Activated T-cell treated with anti-CD3 and anti-CD28 coated beads, Interleukin-2, amount 50 U/mL, for 72 hours (primary cell): ENCODE data around the gene UBR2. TPM values are rescaled to one million over a fixed set of nuclear protein-coding genes. Genes with fewer than 3 reads are reported as not detected.

Experiments
- ATAC-seq, 2 donors: fragments of 150-1000 bp; cut with Tn5 transposase; replicated peaks in 1 of 2; 2 replicates each; pipeline ENCODE4 v1.10.0; 2021; ENCODE audit warnings: moderate library complexity in 2 of 2, mild to moderate bottlenecking in 1 of 2
- DNase-seq, 2 donors: peaks; one replicate each; pipeline ENCODE4 v3.0.0; 2021 to 2022; ENCODE audit warnings: mixed read lengths in 1 of 2
- H3K27ac Mint-ChIP-seq: one replicate; pipeline ENCODE4 v1.8.0; 2022; ENCODE audit warnings: mild to moderate bottlenecking, moderate library complexity, mixed read lengths
- H3K27me3 Mint-ChIP-seq: one replicate; pipeline ENCODE4 v1.8.0; 2022; ENCODE audit warnings: low read depth, mixed read lengths
- H3K36me3 Mint-ChIP-seq, 2 donors: one replicate each; pipeline ENCODE4 v1.8.0; 2022; ENCODE audit warnings: mixed read lengths in 2 of 2, mild to moderate bottlenecking in 1 of 2; ENCODE audit not compliant: insufficient read depth in 2 of 2
- H3K4me1 Mint-ChIP-seq: one replicate; pipeline ENCODE4 v1.8.0; 2022; ENCODE audit warnings: low read depth, mixed read lengths
- H3K4me3 Mint-ChIP-seq, 2 donors: one replicate each; pipeline ENCODE4 v1.8.0; 2022; ENCODE audit warnings: mild to moderate bottlenecking in 2 of 2, mixed read lengths in 2 of 2, moderate library complexity in 2 of 2
- H3K9me3 Mint-ChIP-seq, 2 donors: one replicate each; pipeline ENCODE4 v1.8.0; 2022; ENCODE audit warnings: mixed read lengths in 2 of 2
- total RNA-seq, 2 donors: library from RNA; stranded (reverse); gene quantifications; one replicate each; pipeline ENCODE4 v1.2.3, GENCODE V29; 2022

UBR2 gene
- total RNA-seq, 2 donors from 2014 or later = 33.9 to 36.9 TPM

DNA sequence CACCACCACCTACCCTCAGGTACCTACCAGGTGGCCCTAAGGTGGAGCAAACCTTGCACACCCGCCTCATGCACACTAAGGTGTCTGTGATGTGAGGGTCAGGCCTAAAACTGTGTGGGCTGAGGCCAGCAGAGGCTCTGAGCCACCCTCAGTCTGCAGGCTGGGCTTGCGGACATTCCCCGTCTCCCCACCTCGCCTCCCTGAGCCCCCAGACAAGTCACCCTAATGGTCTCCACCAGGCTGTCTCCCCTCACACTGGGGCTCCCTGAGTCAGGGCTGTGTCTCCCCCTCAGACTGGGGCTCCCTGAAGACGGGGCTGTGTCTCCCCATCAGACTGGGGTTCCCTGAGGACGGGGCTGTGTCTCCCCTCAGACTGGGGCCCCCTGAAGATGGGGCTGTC, 146.0 kb downstream of the UBR2 start:
- no peaks in the 10 kb centered on the region for H3K27me3 Mint-ChIP-seq
- peaks cover 0 to 6% of the 10 kb centered on the region in 2 donors for H3K36me3 Mint-ChIP-seq
- DNase-seq = no peak
- H3K4me1 Mint-ChIP-seq = peaks cover 6% of the 10 kb centered on the region
- H3K9me3 Mint-ChIP-seq = peaks cover 3 to 5% of the 10 kb centered on the region in 2 donors
- no peak for ATAC-seq
- no peak overlapping the region for H3K4me3 Mint-ChIP-seq
- H3K27ac Mint-ChIP-seq = no peak overlapping the region

DNA sequence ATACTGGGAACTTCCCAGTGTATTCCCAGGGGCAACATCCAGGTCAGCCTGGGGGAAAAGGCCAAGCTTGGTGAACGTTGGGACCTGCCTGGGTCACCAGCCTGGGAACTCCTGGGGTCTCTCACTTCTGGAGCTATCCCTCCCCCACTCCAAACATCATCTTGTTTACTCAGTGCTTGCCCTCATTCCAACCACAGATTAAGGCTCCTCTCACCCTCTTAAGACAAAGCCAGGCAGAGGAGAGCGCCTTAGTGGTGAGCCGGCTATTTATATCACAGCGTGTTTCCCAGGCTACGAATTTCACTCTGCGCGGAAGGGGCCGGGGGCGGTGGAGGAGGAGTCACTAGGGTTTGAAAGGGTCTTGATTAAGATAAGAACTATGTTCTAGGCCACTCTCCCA, 146.5 kb downstream of the UBR2 start:
- ATAC-seq (no peak), DNase-seq (no peak)
- Mint-ChIP-seq H3K9me3 (peaks cover 3 to 5% of the 10 kb centered on the region in 2 donors), H3K36me3 (peaks cover 0 to 6% of the 10 kb centered on the region in 2 donors), H3K4me1 (peaks cover 6% of the 10 kb centered on the region), H3K4me3 (no peak overlapping the region), H3K27me3 (no peaks in the 10 kb centered on the region), H3K27ac (no peak overlapping the region)

DNA sequence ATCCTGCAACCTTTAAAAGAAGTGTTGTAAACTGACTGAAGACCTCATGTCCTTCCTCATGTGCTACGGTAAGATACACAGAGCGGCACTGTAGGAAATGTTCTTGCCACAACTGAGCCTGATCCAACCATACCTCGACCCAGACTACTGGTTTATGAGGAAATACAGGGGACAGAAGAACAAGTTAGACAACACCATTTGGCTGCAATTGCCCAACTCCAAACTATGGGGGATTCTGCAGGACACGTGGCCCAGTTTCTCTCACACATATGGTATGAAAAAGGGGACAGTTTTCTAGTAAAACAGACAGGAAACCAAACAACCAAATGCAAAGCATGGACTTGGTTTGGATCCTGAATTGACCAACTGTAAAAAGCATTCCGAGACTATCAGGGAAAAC, 148.1 kb downstream of the UBR2 start:
- H3K27me3 Mint-ChIP-seq = no peaks in the 10 kb centered on the region
- ATAC-seq (no peak), DNase-seq (no peak)
- peaks cover 0 to 6% of the 10 kb centered on the region in 2 donors for H3K36me3 Mint-ChIP-seq
- H3K9me3 Mint-ChIP-seq = peaks cover 3 to 5% of the 10 kb centered on the region in 2 donors
- H3K4me3 Mint-ChIP-seq = no peak overlapping the region
- peaks cover 6% of the 10 kb centered on the region for H3K4me1 Mint-ChIP-seq
- no peak overlapping the region for H3K27ac Mint-ChIP-seq

DNA sequence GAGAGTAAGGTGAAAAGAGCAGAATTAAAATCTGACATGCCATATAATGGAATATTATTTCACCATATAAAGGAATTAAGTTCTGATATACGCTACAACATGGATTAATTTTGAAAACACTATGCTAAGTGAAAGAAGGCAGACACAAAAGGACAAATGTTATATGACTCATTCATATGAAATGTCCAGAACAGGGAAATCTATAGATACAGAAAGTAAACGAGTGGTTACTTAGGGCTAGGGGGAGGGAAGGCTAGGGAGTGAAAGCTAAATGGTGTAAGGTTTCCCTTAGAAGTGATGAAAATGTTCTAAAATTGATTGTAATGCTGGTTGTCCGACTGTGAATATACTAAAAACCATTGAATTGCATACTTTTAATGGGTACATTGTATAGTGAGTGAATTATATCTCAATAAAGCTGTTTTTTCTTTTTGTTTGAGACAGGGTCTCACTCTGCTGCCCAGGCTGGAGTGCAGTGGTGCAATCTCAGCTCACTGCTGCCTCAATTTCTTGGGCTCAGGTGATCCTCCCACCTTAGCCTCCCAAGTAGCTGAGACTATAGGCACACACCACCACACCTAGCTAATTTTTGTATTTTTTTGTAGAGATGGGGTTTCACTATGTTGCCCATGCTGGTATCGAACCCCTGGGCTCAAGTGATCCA, 150.4 kb downstream of the UBR2 start:
- H3K4me3 Mint-ChIP-seq = no peak overlapping the region
- DNase-seq (no peak), ATAC-seq (no peak)
- H3K9me3 Mint-ChIP-seq = peaks cover 3 to 5% of the 10 kb centered on the region in 2 donors
- no peaks in the 10 kb centered on the region for H3K4me1 Mint-ChIP-seq
- H3K27me3 Mint-ChIP-seq = no peaks in the 10 kb centered on the region
- no peak overlapping the region for H3K27ac Mint-ChIP-seq
- peaks cover 0 to 6% of the 10 kb centered on the region in 2 donors for H3K36me3 Mint-ChIP-seq

DNA sequence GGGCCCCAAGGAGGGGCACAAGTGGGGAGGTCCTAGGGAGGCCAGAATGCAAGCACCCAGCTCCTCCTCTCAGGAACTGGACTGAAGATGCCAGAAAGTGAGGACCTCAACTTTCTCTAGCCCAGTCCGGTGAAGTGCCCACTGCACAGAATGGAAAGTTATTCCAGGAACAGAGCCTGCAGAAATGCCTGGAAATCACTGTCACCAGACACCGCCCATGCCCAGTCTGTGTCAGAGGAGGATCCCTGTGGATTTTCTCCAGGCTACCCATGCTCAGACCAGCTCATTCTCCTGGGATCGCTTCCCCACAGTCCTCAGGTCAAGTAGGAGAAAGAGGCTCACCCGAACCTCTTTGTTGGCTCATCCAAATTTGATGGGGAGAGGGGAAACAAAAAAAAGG, 152.0 kb downstream of the UBR2 start:
- no peak for ATAC-seq
- no peak for DNase-seq
- Mint-ChIP-seq H3K9me3 (peaks cover 3 to 5% of the 10 kb centered on the region in 2 donors), H3K36me3 (peaks cover 0 to 4% of the 10 kb centered on the region in 2 donors), H3K4me3 (no peak overlapping the region), H3K4me1 (no peaks in the 10 kb centered on the region), H3K27me3 (no peaks in the 10 kb centered on the region), H3K27ac (no peak overlapping the region)

DNA sequence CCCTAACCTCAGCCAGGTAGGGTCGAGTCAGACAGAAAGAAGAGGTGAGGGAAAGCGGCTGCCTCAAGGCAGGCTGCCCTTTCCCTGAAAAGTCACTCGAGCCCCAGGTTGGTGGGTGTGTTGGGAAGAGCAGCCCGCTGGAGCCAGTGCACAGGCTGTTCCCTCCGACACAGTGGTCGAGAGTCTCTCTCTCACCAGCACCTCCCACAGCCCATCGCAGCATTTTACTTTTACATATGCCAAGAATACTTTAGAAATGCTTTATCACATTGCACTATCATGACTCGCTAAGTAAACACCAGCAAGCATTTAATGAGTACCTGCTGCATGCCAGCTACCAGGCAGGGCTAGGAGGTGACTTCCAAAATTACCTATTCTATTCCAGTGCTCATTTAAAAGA, 156.9 kb downstream of the UBR2 start:
- H3K36me3 Mint-ChIP-seq = no peaks in the 10 kb centered on the region
- H3K27ac Mint-ChIP-seq = no peak overlapping the region
- H3K4me1 Mint-ChIP-seq = peaks cover under 1% of the 10 kb centered on the region
- H3K9me3 Mint-ChIP-seq = no peaks in the 10 kb centered on the region
- H3K27me3 Mint-ChIP-seq = no peaks in the 10 kb centered on the region
- DNase-seq = no peak
- no peak overlapping the region for H3K4me3 Mint-ChIP-seq
- no peak for ATAC-seq

DNA sequence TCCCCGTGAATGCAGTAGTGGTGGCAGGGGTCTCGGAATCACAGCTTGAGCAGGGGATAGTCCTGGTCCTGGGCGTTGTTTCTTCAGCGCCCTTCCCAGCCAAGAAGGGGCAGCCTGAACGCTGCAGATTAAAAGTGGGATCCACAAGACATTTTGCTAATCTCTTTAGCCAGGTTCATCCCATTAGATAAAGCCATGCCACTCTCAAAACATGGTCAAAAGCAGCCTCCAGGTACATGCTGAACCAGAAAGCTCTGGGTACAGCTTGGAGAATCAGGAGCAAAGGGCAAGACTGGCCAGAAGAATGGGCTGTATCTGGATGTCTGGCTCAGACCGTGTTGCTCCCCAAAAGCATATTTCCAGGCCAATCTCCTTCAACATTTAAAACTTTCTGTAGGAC, 158.7 kb downstream of the UBR2 start, which contains the start of gene PRPH2:
TSS of gene PRPH2 (minus strand) at position 101 of the 400 bp plus-strand sequence. CDS start 263 bp downstream, outside the sequence.
- DNase-seq (no peak), ATAC-seq (no peak)
- Mint-ChIP-seq H3K4me3 (no peak within 1 kb of the TSS), H3K27me3 (no peaks in the 10 kb centered on the region), H3K4me1 (peaks cover 18% of the 10 kb centered on the region), H3K9me3 (no peaks in the 10 kb centered on the region), H3K36me3 (no peaks in the 10 kb centered on the region), H3K27ac (no peak within 1 kb of the TSS)

DNA sequence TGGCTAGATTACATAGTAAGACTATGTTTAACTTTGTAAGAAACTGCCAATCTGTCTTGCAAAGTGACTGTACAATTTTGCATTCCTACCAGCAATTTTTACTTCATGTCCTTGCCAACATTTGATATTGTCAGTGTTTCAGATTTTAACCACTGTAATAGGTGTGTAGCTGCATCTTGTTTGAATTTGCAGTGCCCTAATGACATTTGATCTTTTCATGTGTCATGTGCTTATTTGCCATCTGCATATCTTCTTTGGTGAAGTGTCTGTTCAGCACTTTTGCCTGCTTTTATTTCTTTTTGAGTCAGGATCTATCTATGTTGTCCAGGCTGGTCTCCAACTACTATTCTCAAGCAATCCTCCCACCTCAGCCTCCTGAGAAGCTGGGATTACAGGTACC, 161.0 kb downstream of the UBR2 start:
- Mint-ChIP-seq H3K36me3 (no peaks in the 10 kb centered on the region), H3K27ac (no peak overlapping the region), H3K9me3 (no peaks in the 10 kb centered on the region), H3K27me3 (no peaks in the 10 kb centered on the region), H3K4me3 (no peak overlapping the region), H3K4me1 (peaks cover 22% of the 10 kb centered on the region)
- no peak for DNase-seq
- no peak for ATAC-seq

DNA sequence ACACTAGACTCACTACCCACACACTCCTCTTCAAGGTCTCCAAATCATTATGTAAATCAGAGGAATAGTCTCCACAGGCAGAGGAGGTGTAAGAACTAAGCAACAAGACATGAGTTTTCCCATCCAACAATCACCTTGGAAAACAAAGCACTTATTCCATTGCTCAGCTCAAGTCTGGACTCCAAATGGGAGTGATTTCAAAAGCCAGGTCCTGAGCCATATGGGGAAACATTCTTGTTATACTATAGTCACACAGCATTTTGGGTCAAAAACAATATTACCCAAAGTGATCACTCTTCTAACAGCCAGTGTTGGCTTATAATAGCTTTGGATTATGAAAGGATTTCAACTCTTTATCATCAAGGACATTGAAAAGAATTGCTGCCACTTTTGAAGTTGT, 162.2 kb downstream of the UBR2 start:
- Mint-ChIP-seq H3K4me3 (peak overlapping the region; percentile 88 to 89), H3K27me3 (no peaks in the 10 kb centered on the region), H3K27ac (peak overlapping the region; percentile 94), H3K36me3 (no peaks in the 10 kb centered on the region), H3K4me1 (peaks cover 22% of the 10 kb centered on the region), H3K9me3 (no peaks in the 10 kb centered on the region)
- ATAC-seq = no peak
- DNase-seq = no peak

DNA sequence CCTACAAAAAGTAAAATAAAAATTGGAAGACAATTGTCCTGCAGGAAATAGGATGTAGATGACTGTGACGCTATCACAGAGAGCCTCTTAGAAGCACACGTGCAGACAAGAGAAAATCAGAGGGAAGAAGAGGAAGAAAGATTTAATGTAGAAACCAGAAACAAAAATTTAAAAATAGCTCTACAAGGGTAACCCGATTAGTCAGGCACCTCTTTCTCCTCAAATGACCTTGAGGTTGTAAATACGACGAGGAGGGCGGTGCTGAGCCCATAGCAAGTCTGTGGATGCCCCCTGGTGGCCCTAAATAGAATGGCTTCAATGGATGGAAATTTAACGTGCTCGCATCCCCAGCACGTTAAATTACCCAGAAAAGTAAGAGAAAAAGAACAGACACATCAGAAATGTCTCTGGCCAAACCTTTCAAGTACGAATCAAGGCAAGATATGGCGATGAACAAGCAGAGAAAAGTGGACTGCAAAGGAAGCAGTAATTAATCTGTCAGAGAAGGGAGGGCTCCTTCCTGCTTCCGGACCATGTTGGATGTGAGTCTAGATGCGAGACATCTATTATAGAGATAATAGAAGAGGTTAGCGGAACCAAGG, 162.8 kb downstream of the UBR2 start:
- Mint-ChIP-seq H3K36me3 (no peaks in the 10 kb centered on the region), H3K27ac (peak overlapping the region; percentile 94), H3K9me3 (no peaks in the 10 kb centered on the region), H3K4me1 (peaks cover 22% of the 10 kb centered on the region), H3K27me3 (no peaks in the 10 kb centered on the region), H3K4me3 (peak overlapping the region; percentile 88 to 89)
- ATAC-seq = peak; percentile 95 to 98
- peak; percentile 74 to 77 for DNase-seq

DNA sequence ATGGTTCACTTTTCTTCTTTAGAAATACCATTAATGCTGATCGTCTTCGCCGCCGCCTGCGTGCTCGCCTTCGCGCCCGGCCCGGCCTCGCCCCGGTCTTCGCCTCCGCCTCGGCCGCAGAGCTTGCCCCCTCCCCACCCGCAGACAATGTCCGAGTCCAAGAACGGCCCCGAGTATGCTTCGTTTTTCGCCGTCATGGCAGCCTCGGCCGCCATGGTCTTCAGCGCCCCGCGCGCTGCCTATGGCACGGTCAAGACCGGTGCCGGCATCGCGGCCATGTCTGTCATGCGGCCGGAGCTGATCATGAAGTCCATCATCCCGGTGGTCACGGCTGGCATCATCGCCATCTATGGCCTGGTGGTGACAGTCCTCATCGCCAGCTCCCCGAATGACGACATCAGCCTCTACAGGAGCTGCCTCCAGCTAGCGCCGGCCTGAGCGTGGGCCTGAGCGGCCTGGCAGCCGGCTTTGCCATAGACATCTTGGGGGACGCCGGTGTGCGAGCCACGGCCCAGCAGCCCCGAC, 163.3 kb downstream of the UBR2 start:
- peak overlapping the region; percentile 94 for H3K27ac Mint-ChIP-seq
- no peaks in the 10 kb centered on the region for H3K36me3 Mint-ChIP-seq
- DNase-seq (peak; percentile 14 to 18), ATAC-seq (peak in 1 of 2 donors; percentile 30)
- peaks cover 22% of the 10 kb centered on the region for H3K4me1 Mint-ChIP-seq
- H3K4me3 Mint-ChIP-seq = peak overlapping the region; percentile 88 to 89
- H3K9me3 Mint-ChIP-seq = no peaks in the 10 kb centered on the region
- H3K27me3 Mint-ChIP-seq = no peaks in the 10 kb centered on the region

DNA sequence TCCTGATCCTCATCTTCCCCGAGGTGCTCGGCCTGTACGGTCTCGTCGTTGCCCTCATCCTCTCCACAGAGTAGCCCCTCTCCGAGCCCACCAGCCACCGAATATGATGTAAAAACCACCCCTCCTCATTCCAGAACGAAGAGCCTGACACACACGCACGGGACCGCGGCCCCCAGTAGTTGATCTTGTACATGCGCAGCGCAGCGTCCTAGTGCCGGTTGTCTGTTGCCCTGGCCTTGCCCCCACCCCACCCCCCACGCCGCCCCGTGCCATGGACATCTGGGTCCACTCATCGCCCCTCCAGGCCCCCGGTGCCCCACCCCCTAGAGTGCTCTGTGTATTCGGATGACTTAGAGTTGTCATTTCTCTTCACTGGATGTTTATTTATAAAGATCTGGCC, 163.8 kb downstream of the UBR2 start:
- H3K9me3 Mint-ChIP-seq = no peaks in the 10 kb centered on the region
- peak overlapping the region; percentile 88 to 89 for H3K4me3 Mint-ChIP-seq
- H3K27ac Mint-ChIP-seq = no peak overlapping the region
- peaks cover 22% of the 10 kb centered on the region for H3K4me1 Mint-ChIP-seq
- H3K36me3 Mint-ChIP-seq = no peaks in the 10 kb centered on the region
- no peak for DNase-seq
- no peak for ATAC-seq
- H3K27me3 Mint-ChIP-seq = no peaks in the 10 kb centered on the region

DNA sequence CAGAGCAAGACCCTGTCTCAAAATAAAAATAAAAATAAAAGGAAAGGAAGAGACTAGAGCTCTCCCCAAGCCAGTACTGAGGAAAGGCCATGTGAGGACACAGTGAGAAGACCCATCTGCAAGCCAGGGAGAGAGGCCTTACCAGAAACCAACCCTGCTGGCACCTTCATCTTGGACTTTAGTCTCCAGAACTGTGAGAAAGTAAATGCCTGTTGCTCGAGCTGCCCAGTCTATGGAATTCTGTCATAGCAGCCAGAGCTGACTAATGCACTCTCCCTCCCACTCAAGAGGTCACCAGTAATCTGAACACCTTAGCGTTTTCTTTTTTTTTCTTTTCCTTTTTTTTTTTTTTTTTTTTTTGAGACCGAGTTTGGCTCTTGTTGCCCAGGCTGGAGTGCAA, 165.9 kb downstream of the UBR2 start:
- no peak for ATAC-seq
- Mint-ChIP-seq H3K4me1 (peaks cover 22% of the 10 kb centered on the region), H3K27me3 (no peaks in the 10 kb centered on the region), H3K27ac (no peak overlapping the region), H3K9me3 (no peaks in the 10 kb centered on the region), H3K36me3 (no peaks in the 10 kb centered on the region), H3K4me3 (no peak overlapping the region)
- DNase-seq = no peak
